ENCODE results near the gene TMF1. TPM values are rescaled to one million over a fixed set of nuclear protein-coding genes. Genes with fewer than 3 reads are reported as not detected.

Gene TMF1
- total RNA-seq, 1 experiment from 2014 or later = 14.2 TPM

- intact Hi-C loops (cut with micrococcal nuclease; ENCODE audit: unreplicated experiment) = no loop called here
- no peaks in the 10 kb centered on the region for H3K36me3 ChIP-seq (ENCODE audit: insufficient read depth, low read length, poor library complexity, severe bottlenecking)
- peaks cover 12% of the 10 kb centered on the region for H3K4me1 ChIP-seq (ENCODE audit: insufficient read depth, low read length, poor library complexity, severe bottlenecking)
- no peak overlapping the region for H3K4me3 ChIP-seq (ENCODE audit: low read depth, low read length, poor library complexity, severe bottlenecking)
- POLR2A ChIA-PET (ENCODE audit: low non-redundant PET) = no interaction called here
- TF ChIP-seq EZH2 (IDR thresholded peaks at IDR 0.05; ENCODE audit: borderline replicate concordance, low read depth, low read length, poor library complexity, severe bottlenecking) = no peak
- DNase-seq (ENCODE audit: low spot score) = no peak
- no TSS peak for BruUV-seq (replicated peaks)
- no peaks in the 10 kb centered on the region for H3K27me3 ChIP-seq (replicated peaks; ENCODE audit: insufficient read depth, low read depth, low read length, poor library complexity)
- H3K9me3 ChIP-seq (ENCODE audit: low read depth, low read length, poor library complexity, severe bottlenecking) = no peaks in the 10 kb centered on the region
- H3K27ac ChIP-seq (ENCODE audit: low read depth, low read length, poor library complexity, severe bottlenecking) = no peak overlapping the region
- CTCF ChIA-PET = no interaction called here
Observed at GRCh38 chr3:69094467-69095205, 42.5 kb upstream of the TMF1 start.

GRCh38 chr3:69092030-69092516, 39.9 kb upstream of the TMF1 start:
- H3K27ac ChIP-seq (ENCODE audit: low read depth, low read length, poor library complexity, severe bottlenecking) = peak overlapping the region; percentile 63
- no peaks in the 10 kb centered on the region for H3K9me3 ChIP-seq (ENCODE audit: low read depth, low read length, poor library complexity, severe bottlenecking)
- peaks cover 12% of the 10 kb centered on the region for H3K4me1 ChIP-seq (ENCODE audit: insufficient read depth, low read length, poor library complexity, severe bottlenecking)
- no peak overlapping the region for H3K4me3 ChIP-seq (ENCODE audit: low read depth, low read length, poor library complexity, severe bottlenecking)
- DNase-seq (ENCODE audit: low spot score) = peak; percentile 27
- no peaks in the 10 kb centered on the region for H3K27me3 ChIP-seq (replicated peaks; ENCODE audit: insufficient read depth, low read depth, low read length, poor library complexity)
- no peaks in the 10 kb centered on the region for H3K36me3 ChIP-seq (ENCODE audit: insufficient read depth, low read length, poor library complexity, severe bottlenecking)
- POLR2A ChIA-PET (ENCODE audit: low non-redundant PET) = no interaction called here
- intact Hi-C loops (cut with micrococcal nuclease; ENCODE audit: unreplicated experiment) = no loop called here
- CTCF ChIA-PET = no interaction called here
- TF ChIP-seq CTCF (conservative IDR thresholded peaks at IDR 0.05; ENCODE audit: low read depth, low read length) (no peak), EZH2 (IDR thresholded peaks at IDR 0.05; ENCODE audit: borderline replicate concordance, low read depth, low read length, poor library complexity, severe bottlenecking) (no peak)
- no TSS peak for BruUV-seq (replicated peaks)

GRCh38 chr3:69091389-69092029, 39.4 kb upstream of the TMF1 start:
- intact Hi-C loops (cut with micrococcal nuclease; ENCODE audit: unreplicated experiment) = no loop called here
- POLR2A ChIA-PET (ENCODE audit: low non-redundant PET) = interaction anchor here (0.6 kb wide), 1 partner anchor 910 kb away, joined by 10 read pairs; no protein-coding TSS in a partner anchor
- no TSS peak for BruUV-seq (replicated peaks)
- Histone ChIP-seq H3K4me3 (ENCODE audit: low read depth, low read length, poor library complexity, severe bottlenecking) (no peak overlapping the region), H3K4me1 (ENCODE audit: insufficient read depth, low read length, poor library complexity, severe bottlenecking) (peaks cover 12% of the 10 kb centered on the region), H3K27me3 (replicated peaks; ENCODE audit: insufficient read depth, low read depth, low read length, poor library complexity) (no peaks in the 10 kb centered on the region), H3K36me3 (ENCODE audit: insufficient read depth, low read length, poor library complexity, severe bottlenecking) (no peaks in the 10 kb centered on the region), H3K27ac (ENCODE audit: low read depth, low read length, poor library complexity, severe bottlenecking) (no peak overlapping the region), H3K9me3 (ENCODE audit: low read depth, low read length, poor library complexity, severe bottlenecking) (no peaks in the 10 kb centered on the region)
- TF ChIP-seq CTCF (conservative IDR thresholded peaks at IDR 0.05; ENCODE audit: low read depth, low read length) (no peak), EZH2 (IDR thresholded peaks at IDR 0.05; ENCODE audit: borderline replicate concordance, low read depth, low read length, poor library complexity, severe bottlenecking) (no peak)
- CTCF ChIA-PET = interaction anchor here (0.5 kb wide), 1 partner anchor 319 kb away, joined by 3 read pairs; no protein-coding TSS in a partner anchor
- no peak for DNase-seq (ENCODE audit: low spot score)

Measured in A673 (cell line).